Central memory CD8-positive, alpha-beta T cell (primary cell): ENCODE data around the gene DHRS13.
A peak's percentile ranks its signal among the peaks of the same experiment; 100 is the strongest.

Experiments used
- ATAC-seq: fragments of 150-1000 bp; cut with Tn5 transposase; replicated peaks from 2 replicates; pipeline ENCODE4 v1.10.0; 2022; ENCODE audit warnings: mild to moderate bottlenecking, moderate FRiP score, moderate number of reproducible peaks; ENCODE audit not compliant: poor library complexity, severe bottlenecking; ENCODE audit errors: extremely low read depth
- DNase-seq, 2 donors: peaks; one replicate each; pipeline ENCODE4 v3.0.0; 2021; ENCODE audit warnings: low spot score in 2 of 2
- H3K27ac Mint-ChIP-seq: one replicate; pipeline ENCODE4 v1.8.0; 2022; ENCODE audit warnings: low read depth, mild to moderate bottlenecking, moderate library complexity, mixed read lengths
- H3K27me3 Mint-ChIP-seq: one replicate; pipeline ENCODE4 v1.8.0; 2022; ENCODE audit warnings: mixed read lengths
- H3K36me3 Mint-ChIP-seq: one replicate; pipeline ENCODE4 v1.8.0; 2022; ENCODE audit warnings: mild to moderate bottlenecking, moderate library complexity, mixed read lengths; ENCODE audit not compliant: insufficient read depth
- H3K4me1 Mint-ChIP-seq: one replicate; pipeline ENCODE4 v1.8.0; 2022; ENCODE audit warnings: mixed read lengths
- H3K4me3 Mint-ChIP-seq: one replicate; pipeline ENCODE4 v1.8.0; 2022; ENCODE audit warnings: mild to moderate bottlenecking, moderate library complexity, mixed read lengths
- H3K9me3 Mint-ChIP-seq: one replicate; pipeline ENCODE4 v1.8.0; 2022; ENCODE audit warnings: mixed read lengths

The DHRS13 gene, protein sequence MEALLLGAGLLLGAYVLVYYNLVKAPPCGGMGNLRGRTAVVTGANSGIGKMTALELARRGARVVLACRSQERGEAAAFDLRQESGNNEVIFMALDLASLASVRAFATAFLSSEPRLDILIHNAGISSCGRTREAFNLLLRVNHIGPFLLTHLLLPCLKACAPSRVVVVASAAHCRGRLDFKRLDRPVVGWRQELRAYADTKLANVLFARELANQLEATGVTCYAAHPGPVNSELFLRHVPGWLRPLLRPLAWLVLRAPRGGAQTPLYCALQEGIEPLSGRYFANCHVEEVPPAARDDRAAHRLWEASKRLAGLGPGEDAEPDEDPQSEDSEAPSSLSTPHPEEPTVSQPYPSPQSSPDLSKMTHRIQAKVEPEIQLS

DNA sequence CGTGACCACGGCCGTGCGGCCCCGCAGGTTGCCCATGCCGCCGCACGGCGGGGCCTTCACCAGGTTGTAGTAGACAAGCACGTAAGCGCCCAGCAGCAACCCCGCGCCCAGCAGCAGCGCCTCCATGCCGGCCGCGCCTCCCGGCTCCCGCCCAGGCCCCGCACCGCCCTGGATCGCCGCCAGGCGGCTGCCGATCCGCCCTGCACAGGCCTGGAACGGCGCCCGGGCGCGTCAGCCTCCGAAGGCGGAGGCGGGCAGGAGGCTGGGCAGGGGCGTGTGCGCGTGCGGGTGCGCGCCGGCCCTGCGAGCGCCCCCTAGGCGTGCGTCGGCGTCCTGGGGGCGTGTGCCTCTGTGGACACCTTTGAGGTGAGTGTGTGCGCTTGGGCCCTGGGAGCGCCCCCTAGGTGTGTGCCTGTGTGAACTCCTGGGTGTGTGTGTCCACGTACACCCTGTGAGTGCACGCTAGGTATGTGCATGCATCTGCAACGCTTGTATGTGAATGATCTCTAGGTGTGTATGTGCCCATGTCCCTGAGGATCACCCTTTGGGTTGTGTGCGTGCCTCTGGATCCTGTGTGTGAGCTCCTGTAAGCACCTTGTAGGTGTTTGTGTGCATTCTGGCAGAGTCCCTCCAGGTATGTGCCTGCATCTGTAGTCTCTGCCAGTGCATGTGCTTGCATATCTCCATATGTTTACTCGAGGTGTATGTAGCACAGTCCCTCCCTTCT, at the start of gene DHRS13:
DHRS13 (minus strand) TSS at position 261 of the 727 bp plus-strand sequence; CDS start at position 126, 135 bp downstream.
- Mint-ChIP-seq H3K4me3 (peak within 1 kb of the TSS; percentile 84), H3K36me3 (peaks cover 26% of the 10 kb centered on the region), H3K9me3 (no peaks in the 10 kb centered on the region), H3K27me3 (no peaks in the 10 kb centered on the region), H3K4me1 (peaks cover 32% of the 10 kb centered on the region), H3K27ac (peak within 1 kb of the TSS; percentile 82)
- ATAC-seq, result peak; percentile 97
- DNase-seq, result peak; percentile 92

DNA sequence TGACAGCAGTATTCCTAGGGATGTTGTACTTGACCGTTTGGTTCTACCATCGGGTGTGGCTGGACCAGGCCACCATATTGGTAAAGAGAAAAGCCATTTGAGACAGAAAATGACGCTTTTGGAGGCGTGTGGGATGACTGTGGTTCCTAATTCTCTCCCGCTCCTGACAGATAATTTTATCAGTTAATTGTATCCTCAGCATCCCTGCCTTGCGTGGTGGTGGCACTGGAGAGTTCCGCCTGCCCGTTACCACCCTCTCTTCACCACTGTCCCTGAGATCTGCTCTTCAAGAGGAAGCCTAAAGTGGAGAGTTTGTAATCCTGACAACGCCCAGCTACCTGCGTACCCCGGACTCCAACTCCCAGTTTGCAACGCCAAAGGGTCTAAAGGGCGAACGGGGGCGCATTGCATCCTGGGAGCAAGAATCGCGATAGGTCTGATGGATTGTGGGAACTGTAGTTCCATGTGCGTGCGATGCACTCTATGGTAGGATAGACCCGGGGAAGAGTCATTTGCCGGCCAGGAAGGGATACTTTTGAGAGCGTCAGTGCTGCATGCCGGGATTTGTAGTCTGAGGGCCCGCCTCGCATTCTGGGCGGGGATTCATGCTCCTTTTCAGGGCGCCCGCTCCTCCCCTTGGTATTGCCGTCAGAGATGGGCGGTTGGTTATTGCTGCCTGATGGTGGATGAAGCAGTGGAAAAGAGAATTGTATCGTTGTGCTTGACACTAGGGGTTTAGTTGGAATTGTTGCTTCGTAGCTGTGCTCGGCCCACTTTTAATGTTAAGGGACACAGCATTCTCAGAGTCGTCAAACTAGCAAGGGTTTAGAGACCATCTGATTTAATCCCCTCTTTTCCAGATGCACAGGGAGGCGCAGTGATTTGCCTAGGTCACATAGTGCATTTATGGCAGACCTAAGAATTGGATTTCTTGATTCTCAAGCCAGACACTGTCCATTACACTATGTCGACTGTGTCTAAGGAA, 49.4 kb upstream of the DHRS13 start:
- H3K9me3 Mint-ChIP-seq, result no peaks in the 10 kb centered on the region
- no peak overlapping the region for H3K27ac Mint-ChIP-seq
- H3K4me3 Mint-ChIP-seq, result no peak overlapping the region
- H3K4me1 Mint-ChIP-seq, result peaks cover 11% of the 10 kb centered on the region
- H3K36me3 Mint-ChIP-seq, result peaks cover 14% of the 10 kb centered on the region
- H3K27me3 Mint-ChIP-seq, result no peaks in the 10 kb centered on the region
- peak; percentile 81 for ATAC-seq
- DNase-seq, result peak; percentile 88 to 97

DNA sequence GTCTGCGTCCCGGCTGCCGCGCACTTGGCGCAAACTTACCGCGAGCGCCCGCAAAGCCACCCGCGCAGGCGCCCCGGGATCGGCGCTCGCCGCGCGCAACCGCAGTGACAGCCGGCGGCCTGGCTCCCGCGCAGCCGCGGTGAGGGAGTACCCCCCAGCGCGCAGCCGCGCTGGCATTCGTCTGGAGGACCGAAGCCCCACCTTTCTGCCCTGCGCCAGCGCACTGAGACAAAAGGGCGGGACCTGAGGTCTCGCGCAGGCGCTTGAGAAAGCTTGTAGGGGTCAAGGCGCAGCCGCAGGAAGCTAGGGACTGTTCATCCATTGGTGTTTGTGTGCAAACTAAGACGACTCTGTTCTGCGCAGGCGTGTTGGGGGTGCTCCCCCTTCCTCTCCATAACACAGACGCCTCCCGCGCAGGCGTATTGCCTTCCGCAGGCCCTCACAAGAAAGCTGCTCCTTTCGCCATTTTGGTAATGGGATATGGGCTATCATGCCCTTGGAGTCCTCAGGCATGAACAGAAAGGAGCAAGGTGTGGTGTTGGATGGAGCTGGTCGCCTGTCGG, 48.6 kb upstream of the DHRS13 start, which contains the start of gene PHF12:
PHF12 (minus strand) TSS at position 91 of the 563 bp plus-strand sequence. CDS start 558 bp downstream, outside the sequence.
- Mint-ChIP-seq H3K4me1 (peaks cover 14% of the 10 kb centered on the region), H3K27ac (peak within 1 kb of the TSS; percentile 97), H3K27me3 (no peaks in the 10 kb centered on the region), H3K9me3 (no peaks in the 10 kb centered on the region), H3K36me3 (peaks cover 16% of the 10 kb centered on the region), H3K4me3 (no peak within 1 kb of the TSS)
- DNase-seq (peak; percentile 98 to 100), ATAC-seq (peak; percentile 67)

DNA sequence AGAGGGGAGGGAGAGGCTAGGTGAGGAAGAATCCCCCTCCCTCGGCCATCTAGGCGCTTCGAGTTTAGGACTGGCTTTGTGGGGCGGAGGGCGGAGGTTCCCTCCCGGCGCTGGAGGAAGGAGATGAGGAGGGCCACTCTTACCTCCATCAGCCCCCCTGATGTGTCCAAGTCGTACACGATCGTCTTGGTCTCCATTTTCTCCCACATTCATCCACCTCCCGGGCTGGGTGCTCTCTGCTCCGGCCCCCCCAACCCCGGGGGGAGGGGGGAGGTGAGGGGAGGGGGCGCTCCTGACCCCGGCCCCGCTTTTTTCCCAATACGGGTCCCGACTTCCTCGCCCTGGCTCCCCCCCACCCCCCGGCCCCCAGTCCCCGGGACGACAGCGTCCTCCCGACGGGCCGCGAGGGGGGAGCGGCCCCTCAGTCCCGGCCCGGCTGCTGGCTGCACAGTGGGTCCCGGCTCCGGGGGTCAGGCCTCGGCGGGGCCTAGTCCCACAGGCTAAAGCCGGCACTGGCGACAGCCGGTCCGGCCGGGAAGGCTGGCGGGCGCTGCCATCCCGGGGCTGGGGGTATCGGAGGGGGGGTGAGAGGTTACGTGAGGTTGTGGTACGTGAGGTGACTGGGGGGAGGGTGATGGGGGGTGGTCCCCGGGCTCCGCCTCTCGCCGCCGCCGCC, 48.0 kb upstream of the DHRS13 start:
- Mint-ChIP-seq H3K27ac (peak overlapping the region; percentile 97), H3K4me1 (peaks cover 20% of the 10 kb centered on the region), H3K4me3 (no peak overlapping the region), H3K36me3 (peaks cover 16% of the 10 kb centered on the region), H3K27me3 (no peaks in the 10 kb centered on the region), H3K9me3 (no peaks in the 10 kb centered on the region)
- ATAC-seq (no peak), DNase-seq (no peak)

DNA sequence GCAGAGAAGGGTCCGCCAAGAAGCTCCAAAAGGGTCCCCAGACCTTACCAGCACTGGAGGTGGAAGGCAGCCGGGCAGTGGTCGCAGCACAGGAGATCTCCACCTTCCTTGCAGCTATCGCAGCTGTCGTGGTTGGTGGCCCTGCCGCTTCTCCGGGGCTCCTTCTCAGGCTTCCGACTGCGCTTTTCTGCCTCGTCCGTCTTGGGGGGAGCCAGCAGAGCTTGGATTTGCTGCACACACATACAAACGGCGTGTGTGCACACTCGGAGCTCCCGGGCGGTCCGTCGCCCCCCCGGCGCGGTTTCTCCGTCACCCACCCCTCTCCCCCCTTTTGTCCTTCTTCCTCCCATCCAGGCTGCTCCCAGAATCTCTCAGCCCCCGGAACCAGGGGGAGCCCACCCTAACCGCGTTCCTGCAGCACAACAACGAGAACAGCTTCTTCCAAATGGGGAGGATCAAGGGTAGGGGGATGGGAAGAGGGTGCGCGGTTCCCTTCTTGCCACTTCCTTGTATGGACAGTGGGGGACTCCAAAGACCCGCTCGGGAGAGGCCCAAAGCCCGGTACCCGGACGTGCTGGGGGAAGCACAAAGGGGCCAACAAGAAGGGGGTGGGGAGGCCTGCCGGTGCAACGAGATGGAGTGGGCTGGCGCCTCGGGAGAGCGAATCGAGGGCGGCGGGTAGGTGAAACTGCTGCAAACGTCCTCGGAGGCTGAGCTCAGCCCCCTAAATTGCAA, 47.3 kb upstream of the DHRS13 start:
- H3K27ac Mint-ChIP-seq, result peak overlapping the region; percentile 97
- H3K4me3 Mint-ChIP-seq, result no peak overlapping the region
- ATAC-seq (no peak), DNase-seq (peak; percentile 42 to 47)
- no peaks in the 10 kb centered on the region for H3K9me3 Mint-ChIP-seq
- H3K36me3 Mint-ChIP-seq, result peaks cover 16% of the 10 kb centered on the region
- no peaks in the 10 kb centered on the region for H3K27me3 Mint-ChIP-seq
- H3K4me1 Mint-ChIP-seq, result peaks cover 25% of the 10 kb centered on the region

DNA sequence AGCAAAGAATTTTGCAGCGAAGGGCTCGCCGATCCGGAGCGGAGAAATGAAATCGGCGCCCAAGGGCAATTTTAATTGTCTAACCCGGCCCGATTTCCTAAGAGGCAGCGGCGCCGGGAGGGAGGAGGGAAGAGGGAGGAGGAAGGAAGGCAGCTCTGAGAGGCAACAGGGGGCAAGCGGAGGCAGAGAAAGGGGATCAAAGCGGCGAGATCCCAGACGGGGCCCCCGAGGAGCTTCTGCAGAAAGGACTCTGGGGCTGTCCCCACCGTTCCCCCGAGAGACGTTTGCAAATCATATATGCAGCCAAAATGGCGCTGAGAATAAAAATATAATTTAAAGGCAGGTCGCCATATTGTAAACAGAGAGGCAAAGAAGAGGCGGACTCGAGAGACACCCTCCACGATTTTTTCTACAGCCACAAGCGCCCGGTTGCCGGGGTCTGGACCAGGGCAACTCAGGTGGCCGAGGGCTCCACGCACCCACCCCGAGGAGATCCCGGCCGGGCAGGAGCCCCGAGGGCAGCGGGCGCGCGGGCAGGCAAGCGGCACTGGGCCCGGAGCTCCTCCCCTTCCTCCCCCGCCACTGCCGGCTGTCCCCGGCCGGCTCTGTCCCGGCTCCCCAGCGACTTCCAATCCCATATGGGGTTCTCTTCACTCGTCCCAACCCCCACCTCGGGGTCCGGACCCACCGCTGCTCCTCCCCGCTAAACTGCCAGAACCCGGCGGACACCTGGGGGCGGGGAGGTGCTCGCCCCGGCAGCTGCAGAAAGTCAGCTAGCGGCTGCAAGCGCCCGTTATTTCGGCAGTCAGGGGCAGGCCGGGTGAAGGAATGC, 46.5 kb upstream of the DHRS13 start:
- Mint-ChIP-seq H3K9me3 (no peaks in the 10 kb centered on the region), H3K4me3 (no peak overlapping the region), H3K27ac (peak overlapping the region; percentile 97), H3K27me3 (no peaks in the 10 kb centered on the region), H3K4me1 (peaks cover 30% of the 10 kb centered on the region), H3K36me3 (peaks cover 16% of the 10 kb centered on the region)
- no peak for ATAC-seq
- DNase-seq, result peak; percentile 32 to 40

DNA sequence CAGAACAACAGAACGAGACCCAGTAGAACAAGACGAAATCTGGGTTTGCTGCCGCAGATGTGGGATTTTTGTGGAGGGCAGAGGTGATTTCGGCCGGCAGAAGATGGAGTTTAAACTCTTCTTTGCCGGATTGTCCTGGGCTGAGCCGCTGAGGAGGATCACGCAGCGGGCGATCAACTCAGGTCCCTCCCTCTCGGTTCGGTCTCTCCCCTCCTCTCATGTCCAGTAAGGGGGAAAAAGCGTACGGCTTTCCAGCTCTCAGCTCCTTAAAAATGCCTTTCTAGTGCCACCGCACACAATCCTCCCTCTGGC, 46.0 kb upstream of the DHRS13 start:
- Mint-ChIP-seq H3K4me3 (no peak overlapping the region), H3K27ac (peak overlapping the region; percentile 97), H3K4me1 (peaks cover 36% of the 10 kb centered on the region), H3K36me3 (peaks cover 20% of the 10 kb centered on the region), H3K27me3 (no peaks in the 10 kb centered on the region), H3K9me3 (no peaks in the 10 kb centered on the region)
- DNase-seq (no peak), ATAC-seq (no peak)

DNA sequence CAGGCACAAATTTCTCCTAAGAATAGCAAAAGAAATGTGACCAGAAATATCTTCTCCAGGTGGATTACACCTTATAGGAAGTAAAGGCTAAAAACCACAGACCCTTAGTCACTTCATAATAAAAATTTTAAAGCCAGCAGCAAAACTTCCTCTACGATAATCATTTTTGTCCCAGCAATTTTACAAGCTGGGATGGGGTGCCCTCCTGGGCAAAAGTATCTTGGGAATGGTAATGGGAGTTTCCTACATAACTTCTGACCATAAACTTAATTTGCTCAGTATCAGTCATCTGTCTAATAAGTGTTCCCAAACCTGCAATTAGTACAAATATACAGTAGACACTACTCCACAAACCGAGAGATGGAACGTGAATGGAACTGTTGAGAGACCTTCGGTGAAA, 45.5 kb upstream of the DHRS13 start:
- no peaks in the 10 kb centered on the region for H3K27me3 Mint-ChIP-seq
- DNase-seq (no peak), ATAC-seq (no peak)
- peaks cover 41% of the 10 kb centered on the region for H3K4me1 Mint-ChIP-seq
- no peaks in the 10 kb centered on the region for H3K9me3 Mint-ChIP-seq
- peaks cover 22% of the 10 kb centered on the region for H3K36me3 Mint-ChIP-seq
- H3K4me3 Mint-ChIP-seq, result no peak overlapping the region
- peak overlapping the region; percentile 97 for H3K27ac Mint-ChIP-seq

DNA sequence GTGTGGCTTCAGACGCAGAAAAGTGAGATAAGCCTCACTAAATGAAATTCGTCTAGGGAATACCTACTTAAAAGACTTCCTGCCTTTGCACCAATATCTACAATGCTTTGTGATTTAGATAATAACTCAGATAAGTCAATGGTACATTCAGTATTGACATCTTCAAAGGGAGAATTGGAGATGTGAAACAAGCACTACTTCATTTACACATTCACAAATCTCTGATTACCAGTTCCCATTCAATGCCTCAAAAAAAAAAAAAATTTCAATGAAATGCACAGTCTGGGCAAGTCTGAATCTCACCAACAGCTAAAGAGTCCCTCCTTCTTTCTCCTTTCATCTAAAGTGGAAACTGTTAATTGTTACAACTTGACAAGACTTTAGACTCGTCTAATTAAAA, 44.8 kb upstream of the DHRS13 start:
- Mint-ChIP-seq H3K9me3 (no peaks in the 10 kb centered on the region), H3K4me1 (peaks cover 47% of the 10 kb centered on the region), H3K27ac (peak overlapping the region; percentile 97), H3K27me3 (no peaks in the 10 kb centered on the region), H3K36me3 (peaks cover 24% of the 10 kb centered on the region), H3K4me3 (no peak overlapping the region)
- DNase-seq (no peak), ATAC-seq (no peak)

DNA sequence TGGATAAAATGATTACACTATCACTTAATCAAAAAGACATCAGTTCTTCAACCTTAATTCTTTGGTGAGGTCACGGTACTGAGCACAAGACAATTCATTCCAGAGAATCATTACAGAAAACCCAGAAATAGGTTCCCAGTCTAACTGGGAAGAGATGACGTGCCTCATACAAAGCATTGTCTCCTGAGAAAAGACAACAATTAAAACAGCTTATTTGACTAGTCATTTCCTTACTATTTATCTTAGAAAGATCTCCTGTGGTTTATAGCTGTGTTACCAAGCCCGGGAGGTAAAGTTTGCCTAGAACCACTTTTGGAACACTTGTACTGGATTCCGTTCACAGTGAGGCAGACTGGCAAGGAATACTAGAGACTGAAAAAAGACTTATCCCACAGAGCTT, 43.4 kb upstream of the DHRS13 start:
- peaks cover 32% of the 10 kb centered on the region for H3K36me3 Mint-ChIP-seq
- H3K9me3 Mint-ChIP-seq, result no peaks in the 10 kb centered on the region
- ATAC-seq, result no peak
- peak overlapping the region; percentile 97 for H3K27ac Mint-ChIP-seq
- peak overlapping the region; percentile 56 for H3K4me3 Mint-ChIP-seq
- no peak for DNase-seq
- H3K4me1 Mint-ChIP-seq, result peaks cover 52% of the 10 kb centered on the region
- H3K27me3 Mint-ChIP-seq, result no peaks in the 10 kb centered on the region
